Measurements from ENCODE around the gene HBB.

HBB gene

DNA sequence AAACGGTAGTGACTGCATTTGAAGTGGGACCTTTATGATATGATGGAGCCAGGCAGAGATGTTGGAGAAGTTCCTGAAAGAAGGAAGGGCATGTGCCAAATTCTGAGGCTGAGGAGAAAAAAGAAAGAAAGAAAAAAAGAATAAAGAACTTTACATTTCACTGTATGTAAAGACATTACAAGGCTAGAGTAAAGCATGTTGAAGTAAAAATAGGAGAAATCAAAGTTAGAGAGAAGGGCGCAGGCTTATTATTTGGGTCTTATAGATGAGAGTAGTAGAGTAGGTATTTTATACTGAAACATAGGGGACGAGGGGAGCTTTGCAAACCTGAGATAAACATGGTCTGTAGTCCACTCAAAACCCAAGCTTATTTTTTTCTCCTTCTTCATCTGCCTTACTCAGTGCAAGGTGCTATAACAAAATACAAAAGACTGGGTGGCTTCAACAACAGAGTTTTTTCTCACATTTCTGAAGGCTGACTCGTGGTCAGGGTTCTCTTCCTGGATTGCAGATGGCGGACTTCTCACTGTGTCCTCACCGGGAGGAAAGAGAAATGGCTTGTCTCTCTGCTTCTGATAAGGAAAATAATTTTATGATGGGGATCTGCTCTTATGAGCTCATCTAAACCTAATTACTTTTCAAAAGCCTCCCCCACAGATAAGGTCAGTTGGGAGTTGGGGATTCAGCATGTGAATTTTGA is 20.1 kb upstream of the HBB start:
- DNase-seq = no peak

GRCh38 chr11:5245155-5245554 is 18.3 kb upstream of the HBB start:
- no peak for DNase-seq

DNA sequence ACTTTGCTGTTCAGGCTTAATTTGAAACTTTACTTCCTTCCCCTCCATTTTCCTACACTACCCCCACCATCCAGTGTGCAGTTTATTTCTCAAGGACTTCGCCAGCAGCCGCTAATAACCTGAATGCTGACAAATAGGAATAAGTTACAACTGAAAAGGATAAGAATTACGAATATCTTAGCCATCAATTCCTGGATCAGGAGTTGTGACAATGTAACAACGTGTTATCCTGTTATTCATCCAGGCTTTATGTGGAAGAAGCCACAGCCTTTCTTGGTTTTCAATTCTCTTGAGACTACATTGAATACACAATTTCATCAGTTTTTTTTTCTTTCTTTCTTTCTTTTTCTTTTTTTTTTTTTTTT is 16.9 kb upstream of the HBB start:
- DNase-seq = no peak

- no peak for DNase-seq
Observed at GRCh38 chr11:5242933-5243815, 16.3 kb upstream of the HBB start.

GRCh38 chr11:5242208-5242607 is 15.3 kb upstream of the HBB start:
- DNase-seq = no peak

GRCh38 chr11:5241458-5241857 is 14.6 kb upstream of the HBB start:
- DNase-seq = no peak

DNA sequence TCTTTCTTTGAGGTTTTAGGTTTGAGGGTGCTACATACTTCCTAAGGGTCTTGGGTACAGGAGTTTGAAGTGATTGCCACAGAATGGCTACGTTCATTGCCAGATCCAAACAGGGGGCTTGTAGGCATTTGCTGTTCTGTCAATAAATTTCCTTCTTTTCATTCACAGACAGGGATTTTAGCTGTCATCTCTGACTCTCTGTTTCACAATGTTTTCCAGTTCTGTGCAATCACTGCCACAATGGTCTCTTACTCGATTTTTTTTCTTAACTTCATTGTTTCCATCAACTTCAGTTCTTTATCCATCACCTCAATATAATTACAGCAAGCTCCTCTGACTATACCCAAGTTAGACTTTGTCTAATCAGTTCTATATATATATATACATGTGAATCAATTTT is 13.6 kb upstream of the HBB start:
- no peak for DNase-seq

DNA sequence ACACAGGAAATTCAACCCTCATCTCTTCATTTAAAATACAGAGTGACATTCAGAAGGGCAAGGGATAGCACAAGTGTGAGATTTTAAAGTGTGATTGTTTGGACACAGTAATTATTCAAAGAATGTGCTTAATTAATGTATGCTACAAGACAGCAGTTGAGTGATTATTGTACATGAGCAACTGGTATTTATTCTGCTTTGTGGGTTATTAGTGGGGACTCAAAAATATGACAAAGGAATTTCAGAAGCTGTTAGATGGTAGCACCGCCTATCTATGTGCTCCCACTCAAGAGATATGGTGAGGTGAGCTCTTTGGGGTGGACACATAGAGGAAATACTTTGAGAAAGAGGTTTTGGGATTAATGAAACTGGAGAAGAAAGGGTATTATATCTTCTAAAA is 13.2 kb upstream of the HBB start:
- no peak for DNase-seq

GRCh38 chr11:5239046-5239445 is 12.2 kb upstream of the HBB start:
- no peak for DNase-seq

DNA sequence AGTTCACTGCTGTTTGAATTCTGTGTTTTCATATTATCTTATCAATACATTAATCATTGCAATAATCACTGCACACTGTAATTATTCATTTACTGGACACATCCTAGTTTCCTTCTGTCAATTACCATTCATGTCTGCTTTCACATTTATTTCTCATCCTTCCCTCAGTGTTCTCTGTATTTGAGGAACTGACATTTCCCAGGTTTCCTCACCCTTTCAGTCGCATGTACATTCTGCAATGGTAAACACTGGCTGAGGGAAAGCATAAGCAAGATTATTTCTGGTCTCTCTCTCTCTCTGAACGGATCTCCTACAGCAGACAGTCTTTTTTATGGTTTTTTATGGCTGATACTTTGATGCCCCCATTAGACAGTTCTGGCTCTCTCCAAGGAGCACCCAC is 11.6 kb upstream of the HBB start:
- no peak for DNase-seq

GRCh38 chr11:5237420-5237819 is 10.5 kb upstream of the HBB start:
- no peak for DNase-seq

DNA sequence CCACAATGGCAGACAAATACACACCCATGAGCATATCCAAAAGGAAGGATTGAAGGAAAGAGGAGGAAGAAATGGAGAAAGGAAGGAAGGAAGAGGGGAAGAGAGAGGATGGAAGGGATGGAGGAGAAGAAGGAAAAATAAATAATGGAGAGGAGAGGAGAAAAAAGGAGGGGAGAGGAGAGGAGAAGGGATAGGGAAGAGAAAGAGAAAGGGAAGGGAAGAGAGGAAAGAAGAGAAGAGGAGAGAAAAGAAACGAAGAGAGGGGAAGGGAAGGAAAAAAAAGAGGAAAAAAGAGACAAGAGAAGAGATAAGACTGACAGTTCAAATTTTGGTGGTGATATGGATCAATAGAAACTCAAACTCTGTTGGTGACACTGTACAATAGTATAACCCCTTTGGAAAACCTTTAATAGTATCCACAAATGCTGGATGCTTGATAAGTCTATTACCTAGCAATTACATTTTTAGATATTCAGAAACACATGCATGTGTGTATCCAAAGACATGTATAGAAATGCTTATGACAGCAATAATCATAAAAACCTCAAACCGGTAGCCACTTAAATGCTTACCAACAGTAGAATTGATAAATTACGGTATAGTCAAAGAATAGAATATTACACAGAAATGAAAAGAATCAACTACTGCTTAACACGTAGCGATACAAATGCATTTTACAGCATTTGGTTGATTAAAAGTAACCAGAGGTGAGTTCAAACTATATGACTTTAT is 8.7 kb upstream of the HBB start:
- DNase-seq = no peak

- no peak for DNase-seq
Observed at GRCh38 chr11:5234381-5234834, 7.5 kb upstream of the HBB start, which contains the start of gene HBD. HBD (minus strand) TSS chr11:5234483; CDS start chr11:5234433, 50 bp downstream.

- no peak for DNase-seq
Observed at GRCh38 chr11:5233307-5233706, 6.4 kb upstream of the HBB start.

GRCh38 chr11:5232821-5233220 is 6.0 kb upstream of the HBB start:
- DNase-seq = no peak

DNA sequence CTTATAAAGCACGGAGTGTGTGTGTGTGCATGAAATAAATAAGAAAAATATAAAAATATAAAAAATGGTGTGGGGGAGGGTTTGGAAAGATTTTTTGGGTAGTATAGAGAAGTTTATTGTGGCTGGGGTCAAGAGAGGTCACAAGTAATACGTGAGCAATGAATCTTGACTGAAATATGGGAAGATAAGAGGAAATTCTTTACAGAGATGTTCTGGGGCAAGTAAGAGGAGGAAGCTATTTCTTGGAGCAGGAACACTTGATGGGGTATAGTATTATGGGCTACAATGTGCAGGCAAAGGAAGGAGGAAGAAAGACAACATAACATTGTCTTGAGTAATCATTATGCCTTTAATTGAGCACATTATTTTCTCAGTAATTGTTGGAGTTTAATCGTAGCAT is 5.3 kb upstream of the HBB start:
- DNase-seq = no peak

- no peak for DNase-seq
Observed at GRCh38 chr11:5231111-5231510, 4.2 kb upstream of the HBB start.

- no peak for DNase-seq
Observed at GRCh38 chr11:5230266-5230665, 3.4 kb upstream of the HBB start.

- no peak for DNase-seq
Observed at GRCh38 chr11:5229796-5230195, 2.9 kb upstream of the HBB start.

- DNase-seq = no peak
Observed at GRCh38 chr11:5229356-5229755, 2.5 kb upstream of the HBB start.

GRCh38 chr11:5228124-5228523 is 1.3 kb upstream of the HBB start:
- DNase-seq = no peak

- no peak for DNase-seq
Observed at GRCh38 chr11:5227681-5228080, 810 bp upstream of the HBB start.

DNA sequence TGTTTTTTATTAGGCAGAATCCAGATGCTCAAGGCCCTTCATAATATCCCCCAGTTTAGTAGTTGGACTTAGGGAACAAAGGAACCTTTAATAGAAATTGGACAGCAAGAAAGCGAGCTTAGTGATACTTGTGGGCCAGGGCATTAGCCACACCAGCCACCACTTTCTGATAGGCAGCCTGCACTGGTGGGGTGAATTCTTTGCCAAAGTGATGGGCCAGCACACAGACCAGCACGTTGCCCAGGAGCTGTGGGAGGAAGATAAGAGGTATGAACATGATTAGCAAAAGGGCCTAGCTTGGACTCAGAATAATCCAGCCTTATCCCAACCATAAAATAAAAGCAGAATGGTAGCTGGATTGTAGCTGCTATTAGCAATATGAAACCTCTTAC is 1.4 kb downstream of the HBB start:
- DNase-seq = no peak
